WTC11 (cell line): ENCODE measurements around the gene OR52E2.

Experiments used
- FOXP1 ChIP-seq: sonication (generic); formaldehyde crosslinking; IDR thresholded peaks from 2 replicates; pipeline ENCODE4 v1.8.0; 2022; ENCODE audit warnings: missing genetic modification reagents, mild to moderate bottlenecking, moderate library complexity, borderline replicate concordance
- KAT7 ChIP-seq: sonication (generic); formaldehyde crosslinking; IDR thresholded peaks from 2 replicates; pipeline ENCODE4 v1.8.1; 2023; ENCODE audit warnings: missing genetic modification reagents, mild to moderate bottlenecking, borderline replicate concordance
- ZNF317 ChIP-seq: sonication (generic); formaldehyde crosslinking; IDR thresholded peaks from 2 replicates; pipeline ENCODE4 v1.8.1; 2023; ENCODE audit warnings: low read depth, mild to moderate bottlenecking, moderate library complexity, missing genetic modification reagents, borderline replicate concordance
- TF ChIP-seq, protein P1 (sequence below): sonication (generic); formaldehyde crosslinking; IDR thresholded peaks from 2 replicates; pipeline ENCODE4 v1.8.1; 2023; ENCODE audit warnings: mild to moderate bottlenecking, missing genetic modification reagents

- TF ChIP-seq ZNF317 (CRISPR knock-in tag) (no peak), KAT7 (CRISPR knock-in tag) (no peak), FOXP1 (CRISPR knock-in tag) (no peak)
- TF ChIP-seq, protein P1, sequence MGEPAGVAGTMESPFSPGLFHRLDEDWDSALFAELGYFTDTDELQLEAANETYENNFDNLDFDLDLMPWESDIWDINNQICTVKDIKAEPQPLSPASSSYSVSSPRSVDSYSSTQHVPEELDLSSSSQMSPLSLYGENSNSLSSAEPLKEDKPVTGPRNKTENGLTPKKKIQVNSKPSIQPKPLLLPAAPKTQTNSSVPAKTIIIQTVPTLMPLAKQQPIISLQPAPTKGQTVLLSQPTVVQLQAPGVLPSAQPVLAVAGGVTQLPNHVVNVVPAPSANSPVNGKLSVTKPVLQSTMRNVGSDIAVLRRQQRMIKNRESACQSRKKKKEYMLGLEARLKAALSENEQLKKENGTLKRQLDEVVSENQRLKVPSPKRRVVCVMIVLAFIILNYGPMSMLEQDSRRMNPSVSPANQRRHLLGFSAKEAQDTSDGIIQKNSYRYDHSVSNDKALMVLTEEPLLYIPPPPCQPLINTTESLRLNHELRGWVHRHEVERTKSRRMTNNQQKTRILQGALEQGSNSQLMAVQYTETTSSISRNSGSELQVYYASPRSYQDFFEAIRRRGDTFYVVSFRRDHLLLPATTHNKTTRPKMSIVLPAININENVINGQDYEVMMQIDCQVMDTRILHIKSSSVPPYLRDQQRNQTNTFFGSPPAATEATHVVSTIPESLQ (CRISPR knock-in tag): no peak
These were observed 29.1 kb upstream of the OR52E2 start for GRCh38 chr11:5088556-5088955.
